GM18858 (cell line): Measurements from ENCODE around the gene EMD.
"Not testable (repeated sequence)": the region's sequence is repeated elsewhere in the genome, so short reads cannot be mapped to it uniquely, and the experiment has no call there.

Source experiments
- ATAC-seq: cut with Tn5 transposase; IDR thresholded peaks from one replicate; pipeline ENCODE4 v1.9.1; 2021; ENCODE audit not compliant: unreplicated experiment

The EMD gene

DNA sequence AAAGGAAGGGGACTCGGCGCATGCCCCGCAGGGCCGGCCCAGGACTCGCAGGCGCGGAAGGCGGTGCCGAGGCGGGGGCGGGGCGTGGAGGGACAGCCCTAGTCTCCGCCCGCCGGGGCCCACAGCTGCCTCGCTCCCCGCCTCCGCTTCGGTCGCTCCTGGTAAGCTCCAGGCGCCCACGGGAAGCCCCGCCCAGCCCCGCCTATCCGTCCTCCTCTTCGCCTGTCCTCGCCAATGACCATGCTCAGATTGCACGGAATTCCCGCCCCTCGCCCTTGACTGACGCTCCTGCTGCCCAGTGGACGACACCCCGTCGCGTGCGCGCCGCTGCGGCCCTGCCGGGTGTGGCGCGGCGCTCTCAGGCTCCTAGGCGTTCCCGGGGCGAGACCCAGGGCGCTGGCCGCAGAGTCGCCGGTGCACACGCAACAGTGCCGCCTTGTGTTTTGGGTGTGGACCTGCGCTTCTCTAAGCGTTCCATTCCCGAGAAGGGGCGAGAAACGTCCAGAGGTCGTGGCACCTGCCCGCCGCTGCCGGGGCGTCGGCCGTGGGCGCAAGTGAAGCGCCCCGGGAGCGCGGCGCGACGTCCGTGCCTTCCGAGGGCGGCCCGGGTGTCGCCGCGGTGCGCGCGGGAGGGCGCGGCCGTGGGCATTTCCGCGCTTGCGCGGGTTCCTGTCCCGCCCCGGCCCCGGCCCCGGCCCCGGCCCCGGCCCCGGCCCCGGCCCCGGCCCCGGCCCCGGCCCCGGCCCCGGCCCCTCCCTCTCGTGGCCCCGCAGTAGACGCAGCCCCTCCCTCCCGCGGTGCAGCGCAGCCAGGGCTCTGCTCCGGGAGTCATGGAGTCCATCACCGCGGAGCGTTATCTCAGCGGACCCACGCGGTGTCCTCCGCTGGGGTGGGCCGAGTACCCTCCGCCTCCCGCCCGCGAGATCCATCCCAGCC lies 11.0 kb downstream of the EMD start:
- ATAC-seq, result peak; percentile 54

DNA sequence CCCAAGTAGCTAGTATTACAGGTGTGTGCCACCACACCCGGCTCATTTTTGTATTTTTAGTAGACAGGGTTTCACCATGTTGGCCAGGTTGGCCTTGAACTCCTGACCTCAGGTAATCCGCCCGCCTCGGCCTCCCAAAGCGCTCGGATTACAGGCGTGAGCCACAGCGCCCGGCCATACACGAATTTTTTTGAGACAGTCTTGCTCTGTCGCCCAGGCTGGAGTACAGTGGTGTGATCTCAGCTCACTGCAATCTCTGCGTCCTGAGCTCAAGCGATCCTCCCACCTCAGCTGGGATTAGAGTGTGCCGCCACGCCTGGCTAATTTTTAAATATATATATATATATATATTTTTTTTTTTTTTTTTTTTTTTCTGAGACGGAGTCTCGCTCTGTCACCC lies 17.3 kb downstream of the EMD start:
- not testable (repeated sequence) for ATAC-seq

DNA sequence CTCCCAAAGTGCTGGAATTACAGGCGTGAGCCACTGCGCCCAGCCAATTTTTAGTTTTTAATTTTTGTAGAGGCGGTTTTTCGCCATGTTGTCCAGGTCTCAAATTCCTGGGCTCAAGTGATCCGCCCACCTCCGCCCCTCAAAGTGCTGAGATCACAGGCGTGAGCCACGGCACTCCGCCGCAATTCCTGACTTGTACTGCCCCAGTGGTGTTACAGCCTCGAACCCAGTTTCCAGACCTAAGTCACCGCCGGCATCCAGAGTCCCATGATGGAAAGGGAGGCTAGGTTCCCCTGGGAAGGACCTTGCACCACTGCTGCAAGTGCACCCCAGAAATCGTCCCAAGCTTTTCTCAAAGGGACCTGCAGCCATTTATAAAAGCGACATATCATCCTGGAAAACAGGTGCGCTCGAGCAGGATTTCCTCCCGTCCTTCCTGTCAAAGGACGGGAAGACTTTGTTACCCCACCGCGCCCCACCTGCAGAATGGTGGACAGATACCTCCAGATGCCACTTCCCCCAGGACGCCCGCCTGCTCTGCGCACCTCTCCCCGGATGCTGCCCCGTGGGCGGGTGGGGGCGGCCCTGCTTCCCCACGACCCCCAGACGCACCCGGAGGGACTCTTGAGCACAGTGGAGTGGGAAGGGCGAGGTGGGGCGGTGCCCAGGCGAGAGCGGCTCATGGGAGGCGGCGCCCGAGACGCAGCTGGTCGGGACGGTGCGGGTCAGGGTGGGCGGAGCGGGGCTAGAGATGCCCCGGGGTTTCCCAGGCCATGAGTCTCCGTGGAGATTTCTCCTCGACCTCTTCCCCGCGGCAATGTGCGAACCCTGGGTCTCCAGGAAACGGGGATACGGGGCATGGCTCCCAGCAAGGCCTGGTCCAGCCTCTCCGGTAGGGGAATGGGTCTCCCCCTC lies 18.1 kb downstream of the EMD start:
- ATAC-seq, result peak; percentile 23

DNA sequence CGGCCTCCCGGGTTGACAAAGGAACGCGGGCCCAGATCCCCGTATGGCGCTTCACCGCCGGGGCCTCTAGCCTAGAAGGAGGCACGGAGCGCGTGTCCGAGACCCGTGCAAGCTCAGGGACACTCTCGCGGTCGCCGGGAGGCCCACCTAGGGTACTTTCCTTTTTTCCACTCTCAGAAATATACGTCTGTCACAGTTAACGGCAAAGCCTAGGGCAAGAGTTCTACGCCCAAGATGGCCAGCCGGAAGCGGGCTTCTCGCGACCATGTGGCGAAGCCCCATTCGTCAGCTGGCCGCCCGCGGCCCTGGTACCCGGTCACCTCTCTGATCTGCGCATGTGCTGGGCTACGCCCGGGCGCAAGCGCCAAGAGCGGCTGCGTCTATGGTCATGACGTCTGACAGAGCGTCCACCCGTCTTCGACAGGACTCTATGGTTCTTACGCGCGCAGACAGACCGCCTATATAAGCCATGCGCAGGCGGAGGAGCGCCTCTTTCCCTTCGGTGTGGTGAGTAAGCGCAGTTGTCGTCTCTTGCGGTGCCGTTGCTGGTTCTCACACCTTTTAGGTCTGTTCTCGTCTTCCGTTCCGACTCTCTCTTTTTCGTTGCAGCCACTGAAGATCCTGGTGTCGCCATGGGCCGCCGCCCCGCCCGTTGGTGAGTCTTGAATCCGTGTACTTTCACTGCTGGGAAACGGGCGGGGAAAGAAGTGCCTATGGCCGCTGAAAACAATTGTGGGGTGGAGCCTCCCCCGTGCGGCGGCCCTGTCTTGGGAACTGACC lies 19.0 kb downstream of the EMD start, which contains the start of gene RPL10:
Gene RPL10 (plus strand): TSS at position 490 of the 780 bp plus-strand sequence. CDS start 143 bp downstream, at position 633.
- ATAC-seq, result peak; percentile 75

DNA sequence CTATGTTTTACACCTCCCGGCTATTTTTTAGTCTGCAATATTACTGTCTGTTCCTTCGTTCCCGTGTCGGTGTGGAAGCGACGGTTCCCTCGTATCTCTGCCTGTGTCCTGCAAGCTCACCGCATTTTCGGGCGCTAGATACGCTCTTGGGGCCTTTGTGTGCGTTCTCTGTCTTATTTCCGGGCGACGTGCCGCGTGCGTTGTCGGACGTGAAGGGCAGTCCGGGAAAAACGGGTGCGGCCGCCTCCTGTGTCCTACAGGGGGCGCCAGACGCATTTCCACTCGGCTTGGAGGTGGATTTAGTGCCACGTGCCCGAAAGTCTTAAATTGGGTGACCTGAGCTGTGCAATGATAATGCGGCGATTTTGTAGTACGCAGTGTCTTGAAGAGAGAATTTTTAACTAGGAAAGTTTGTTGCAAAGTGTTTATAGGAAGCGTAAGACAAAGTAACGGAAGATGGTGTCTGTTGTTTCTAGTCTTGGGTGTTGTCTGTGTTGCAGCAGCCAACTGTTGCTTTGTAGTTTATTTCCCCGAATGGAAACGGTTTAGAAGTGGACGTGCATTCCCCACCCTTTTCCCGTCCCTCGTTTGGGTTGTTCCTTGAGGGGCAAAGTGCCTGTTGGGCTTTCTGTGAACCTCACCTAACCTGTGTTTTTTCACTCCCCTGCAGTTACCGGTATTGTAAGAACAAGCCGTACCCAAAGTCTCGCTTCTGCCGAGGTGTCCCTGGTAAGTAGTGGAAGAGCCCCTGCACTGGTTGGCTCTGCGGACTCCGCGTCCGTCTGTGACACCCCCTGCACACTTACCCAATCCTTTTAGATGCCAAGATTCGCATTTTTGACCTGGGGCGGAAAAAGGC lies 19.8 kb downstream of the EMD start:
- ATAC-seq, result no peak

DNA sequence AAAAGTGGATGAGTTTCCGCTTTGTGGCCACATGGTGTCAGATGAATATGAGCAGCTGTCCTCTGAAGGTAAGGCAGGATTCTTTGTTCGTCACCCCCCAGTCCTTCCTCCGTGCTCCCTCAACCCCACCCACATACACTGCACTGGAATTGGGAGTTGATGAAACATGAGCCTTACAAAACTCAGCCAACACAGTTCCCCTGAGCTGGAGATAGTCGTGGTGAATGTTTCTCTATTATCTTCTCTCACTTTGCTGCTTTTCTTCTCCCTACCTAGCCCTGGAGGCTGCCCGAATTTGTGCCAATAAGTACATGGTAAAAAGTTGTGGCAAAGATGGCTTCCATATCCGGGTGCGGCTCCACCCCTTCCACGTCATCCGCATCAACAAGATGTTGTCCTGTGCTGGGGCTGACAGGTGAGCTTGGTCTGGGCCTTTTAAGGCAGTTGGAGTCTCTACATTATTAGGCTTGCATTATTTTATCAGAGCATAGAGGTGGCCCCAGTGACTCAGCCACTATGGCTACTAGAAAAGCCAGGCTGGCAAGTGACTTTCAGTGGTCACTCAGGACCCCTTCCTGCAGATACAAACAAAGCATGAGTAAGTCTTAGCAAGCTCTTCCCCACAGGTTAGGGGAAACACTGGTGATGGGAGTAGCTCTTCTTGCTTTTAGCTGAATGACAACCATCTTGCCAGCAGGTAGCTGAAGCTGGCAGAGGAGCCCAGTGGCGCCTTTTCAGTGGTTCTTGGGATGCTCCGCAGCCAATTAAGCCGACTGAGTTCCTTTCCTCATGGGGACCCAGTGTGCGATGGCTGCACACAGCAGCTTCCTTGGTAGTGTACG lies 20.7 kb downstream of the EMD start:
- no peak for ATAC-seq

DNA sequence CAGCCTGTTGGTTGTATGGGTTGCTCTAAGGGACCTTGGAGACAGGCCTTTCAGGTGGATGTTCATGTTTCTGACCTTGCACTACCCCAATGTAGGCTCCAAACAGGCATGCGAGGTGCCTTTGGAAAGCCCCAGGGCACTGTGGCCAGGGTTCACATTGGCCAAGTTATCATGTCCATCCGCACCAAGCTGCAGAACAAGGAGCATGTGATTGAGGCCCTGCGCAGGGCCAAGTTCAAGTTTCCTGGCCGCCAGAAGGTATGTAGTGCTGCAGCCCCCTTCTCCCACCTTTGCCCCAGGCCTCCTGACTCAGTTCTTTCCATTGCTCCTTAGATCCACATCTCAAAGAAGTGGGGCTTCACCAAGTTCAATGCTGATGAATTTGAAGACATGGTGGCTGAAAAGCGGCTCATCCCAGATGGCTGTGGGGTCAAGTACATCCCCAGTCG lies 21.3 kb downstream of the EMD start:
- ATAC-seq, result not testable (repeated sequence)

DNA sequence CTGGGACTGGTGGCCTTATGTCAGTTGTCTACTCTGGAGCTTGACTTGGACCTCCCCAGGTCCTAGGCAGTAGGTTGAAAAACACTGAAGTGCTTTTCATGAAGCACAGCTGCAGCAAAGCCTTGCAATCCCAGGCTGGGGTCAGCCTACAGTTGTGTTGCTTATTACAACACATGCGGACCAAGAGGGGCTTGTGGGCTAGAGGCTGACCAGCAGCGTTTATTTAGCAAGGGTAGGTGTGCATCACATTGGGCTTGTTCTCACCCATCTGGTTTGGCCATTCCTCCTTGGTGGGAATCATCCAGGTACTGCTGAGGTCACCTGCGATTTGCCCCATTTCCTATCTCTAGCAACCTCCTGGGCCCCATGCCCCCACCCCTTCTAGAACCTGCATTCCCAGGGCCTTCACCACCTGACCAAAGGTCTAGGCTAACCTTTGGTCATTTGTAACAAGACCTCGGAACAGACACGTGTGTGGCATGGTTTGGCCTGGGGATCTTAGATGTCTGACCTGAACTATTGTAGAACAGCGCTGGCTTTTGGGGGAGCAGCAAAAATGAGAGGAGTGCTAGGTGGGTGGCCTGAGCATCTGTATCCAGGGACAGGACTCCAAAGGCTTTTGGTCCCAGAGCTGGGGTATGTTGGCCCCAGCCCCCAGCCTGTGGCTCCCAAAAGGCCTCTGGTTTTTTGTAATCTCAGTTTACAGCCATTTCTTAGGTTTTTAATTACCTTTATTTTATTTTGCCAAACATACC lies 22.1 kb downstream of the EMD start:
- no peak for ATAC-seq

DNA sequence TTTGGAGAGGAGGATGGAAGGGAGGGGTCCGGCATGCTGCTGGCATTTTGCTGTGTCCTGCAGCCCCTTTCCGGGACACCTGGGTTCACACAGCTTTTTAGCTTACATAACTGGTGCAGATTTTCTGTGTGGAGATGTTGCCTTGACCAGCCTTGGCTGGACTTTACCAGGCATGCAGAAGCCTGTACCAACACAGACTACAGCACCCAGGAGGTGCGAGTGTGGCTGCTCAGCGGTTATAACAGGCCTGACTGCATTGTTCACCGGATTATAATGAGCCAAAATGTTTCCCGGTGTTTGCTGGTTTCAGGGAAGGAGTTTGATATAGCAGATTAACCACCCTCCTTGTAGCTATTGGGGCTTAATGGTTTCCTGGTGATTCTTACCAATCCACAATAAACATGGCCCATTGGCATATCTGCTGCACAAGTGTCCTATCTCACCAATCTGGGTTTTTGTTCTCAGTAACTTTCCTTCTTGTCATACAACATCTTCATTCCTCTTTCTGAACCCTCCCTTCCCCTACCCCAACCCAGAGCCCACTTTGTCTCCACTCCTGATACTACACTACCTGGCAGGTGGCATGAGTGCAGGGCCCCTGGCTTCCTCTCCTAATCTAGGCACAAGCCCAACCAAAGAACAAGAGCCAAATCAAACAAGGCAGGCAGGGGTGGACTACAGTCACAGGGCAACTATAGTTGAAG lies 23.0 kb downstream of the EMD start:
- no peak for ATAC-seq

DNA sequence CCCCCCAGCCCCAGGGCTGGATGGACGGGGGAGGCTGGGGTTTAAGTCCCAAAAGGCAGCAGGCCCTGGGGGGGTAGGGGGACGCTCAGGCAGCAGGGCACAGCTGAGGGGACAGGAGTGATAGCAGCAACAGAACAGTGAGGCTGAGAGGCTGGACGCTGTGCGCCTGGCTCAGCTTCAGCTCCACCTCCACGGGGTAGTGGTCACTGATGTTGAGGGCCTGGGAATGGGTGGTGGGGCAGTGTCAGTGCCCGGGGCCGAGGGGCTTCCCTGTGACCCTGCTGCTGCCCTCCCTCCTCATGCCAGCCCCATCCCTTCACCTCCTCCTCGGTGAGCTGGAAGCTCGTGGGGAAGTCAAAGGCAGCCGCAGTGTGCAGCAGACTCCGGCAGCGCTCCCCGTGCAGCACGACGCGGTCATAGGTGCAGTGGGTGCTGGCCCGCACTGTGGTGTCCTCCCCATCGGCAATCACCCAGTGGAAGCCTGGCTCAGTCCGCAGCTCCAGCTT lies 23.6 kb downstream of the EMD start:
- no peak for ATAC-seq

DNA sequence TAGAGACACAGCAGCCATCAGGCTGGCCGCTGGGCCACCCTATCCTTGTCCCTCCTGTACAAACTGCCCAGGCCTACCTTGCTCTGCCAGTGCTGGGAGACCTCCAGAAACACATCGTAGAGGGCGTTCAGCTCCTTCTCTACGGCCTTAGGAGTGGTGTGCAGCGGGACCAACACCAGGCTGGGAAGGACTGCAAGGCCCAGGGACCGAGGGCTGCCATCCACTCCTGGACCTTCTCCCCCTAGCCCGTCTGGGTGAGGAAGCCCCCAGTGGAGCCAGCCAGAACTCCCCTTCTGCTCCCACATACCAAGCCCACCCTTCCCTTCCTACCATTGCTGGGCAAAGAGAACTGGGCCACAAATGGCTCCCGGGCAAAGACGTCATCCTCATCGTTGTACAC lies 24.1 kb downstream of the EMD start:
- ATAC-seq, result no peak

DNA sequence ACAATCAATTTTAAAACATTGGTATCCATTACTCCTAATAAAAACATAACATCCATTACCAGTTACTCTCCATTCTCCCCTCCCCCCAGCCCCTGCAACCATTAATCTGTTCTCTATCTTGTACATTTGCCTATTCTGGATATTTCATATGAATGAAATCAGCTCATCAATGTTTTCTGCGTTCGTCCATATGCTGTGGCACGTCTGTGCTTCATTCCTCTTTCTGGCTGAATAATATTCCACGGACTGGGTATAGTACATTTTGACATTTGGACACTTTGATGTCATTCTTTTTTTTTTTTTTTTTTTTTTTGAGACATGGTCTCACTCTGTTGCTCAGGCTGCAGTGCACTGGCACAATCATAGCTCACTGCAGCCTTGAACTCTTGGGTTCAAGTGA lies 24.8 kb downstream of the EMD start:
- no peak for ATAC-seq

DNA sequence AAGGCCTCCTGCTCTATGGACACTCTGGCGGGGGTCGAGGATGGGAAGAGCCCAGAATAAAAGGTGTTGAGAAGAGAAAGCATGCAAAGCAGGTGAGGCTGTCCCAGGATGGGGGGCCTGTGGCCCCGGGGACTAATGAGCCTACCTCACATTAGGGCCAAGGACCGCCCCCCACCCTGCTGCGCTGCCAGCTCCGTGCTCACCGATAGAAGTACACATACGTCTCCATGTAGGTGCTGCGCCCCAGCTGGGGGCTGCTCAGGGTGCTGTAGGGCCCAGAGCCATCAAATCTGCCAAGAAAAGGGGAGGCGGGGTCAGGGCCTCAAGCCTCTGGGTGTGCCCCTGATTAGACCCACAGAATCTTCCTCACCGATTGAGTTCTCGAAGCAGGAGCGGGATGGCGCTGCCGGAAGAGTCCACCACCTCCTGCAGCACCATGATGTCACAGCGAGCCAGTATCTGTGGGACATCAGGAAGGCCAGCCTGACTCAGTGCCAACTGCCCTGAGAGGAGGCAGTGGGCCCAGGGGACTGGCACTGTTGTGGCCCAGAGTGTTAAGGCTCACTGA lies 25.6 kb downstream of the EMD start:
- ATAC-seq, result no peak

DNA sequence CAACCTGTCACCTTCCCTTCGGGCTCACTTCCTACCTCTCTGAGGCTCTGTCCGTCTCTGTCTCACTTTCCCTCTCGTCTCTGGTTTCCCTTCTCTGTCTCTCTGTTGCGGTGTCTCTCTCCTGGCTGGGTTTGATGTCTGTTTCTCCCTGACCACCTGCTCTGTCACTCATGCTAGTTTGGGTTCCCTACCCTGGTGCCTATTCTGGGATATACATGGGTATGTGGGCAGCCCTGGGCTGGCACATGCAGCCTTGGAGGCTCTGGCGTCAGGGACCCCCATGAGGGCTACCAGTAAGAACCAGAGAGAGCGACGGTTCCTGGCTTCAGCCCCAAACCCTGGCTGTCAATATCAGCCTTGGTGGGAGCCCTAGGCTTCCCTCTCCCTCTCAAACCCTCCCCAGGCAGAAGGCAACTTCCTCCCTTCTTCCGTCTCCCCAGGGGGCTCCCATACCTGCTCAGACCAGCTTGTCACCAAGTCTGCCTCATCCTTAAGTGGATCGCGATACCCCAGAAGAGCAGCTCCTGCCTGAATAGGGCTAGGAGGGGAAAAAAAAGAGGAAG lies 29.6 kb downstream of the EMD start:
- ATAC-seq, result no peak

DNA sequence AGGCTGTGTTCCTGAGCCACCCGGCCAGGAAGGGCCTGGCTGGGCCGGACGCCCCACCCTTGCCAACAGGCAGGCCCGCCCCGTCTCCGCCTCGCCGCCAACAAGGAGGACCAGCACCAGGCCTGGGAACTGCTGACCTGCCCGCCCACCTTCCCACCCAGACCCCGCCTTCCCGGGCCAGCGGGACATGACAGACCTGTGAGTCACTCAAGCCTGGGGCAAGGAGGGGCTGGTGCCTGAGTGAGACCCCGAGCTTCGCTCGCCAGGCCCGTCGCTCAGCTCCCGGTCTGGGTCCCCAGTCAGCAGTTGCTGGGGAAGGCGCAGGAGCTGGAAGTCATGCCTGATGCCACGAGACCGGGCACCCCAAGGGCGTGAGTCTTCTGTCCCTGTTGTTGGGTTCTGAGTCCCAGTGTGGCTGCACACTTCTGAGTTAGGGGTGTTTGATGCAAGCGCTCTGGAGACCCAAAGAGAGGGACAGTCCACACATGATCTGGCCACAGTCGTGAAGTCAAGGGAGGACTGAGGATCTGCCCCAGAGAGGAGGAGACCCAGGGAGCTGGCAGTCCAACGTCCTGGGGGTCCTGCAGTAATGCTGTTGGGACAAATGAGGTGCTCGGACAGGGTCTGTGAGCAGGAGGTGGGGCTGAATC lies 30.3 kb downstream of the EMD start, which contains the start of gene DNASE1L1:
Gene DNASE1L1 (minus strand): TSS at position 33 of the 650 bp plus-strand sequence. CDS start 3,686 bp downstream, outside the sequence.
- ATAC-seq, result no peak

DNA sequence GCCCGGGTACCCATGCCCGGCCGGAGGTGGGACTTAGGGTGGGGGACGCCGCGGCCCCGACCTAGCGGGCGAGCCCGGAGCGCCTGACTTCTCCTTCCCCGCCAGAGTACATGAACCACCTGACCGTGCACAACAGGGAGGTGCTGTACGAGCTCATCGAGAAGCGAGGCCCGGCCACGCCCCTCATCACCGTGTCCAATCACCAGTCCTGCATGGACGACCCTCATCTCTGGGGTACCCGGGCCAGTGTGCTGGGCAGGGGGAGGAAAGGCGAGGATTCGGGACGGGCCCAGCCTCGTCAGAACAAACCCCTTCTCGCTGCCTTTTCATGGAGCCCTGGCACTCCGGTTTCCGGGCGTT lies 32.9 kb downstream of the EMD start:
- ATAC-seq, result no peak
